Central memory CD8-positive, alpha-beta T cell (primary cell): Measurements from ENCODE around the gene CELF4.

Experiments
- ATAC-seq: fragments of 150-1000 bp; cut with Tn5 transposase; replicated peaks from 2 replicates; pipeline ENCODE4 v1.10.0; 2022; ENCODE audit warnings: mild to moderate bottlenecking, moderate FRiP score, moderate number of reproducible peaks; ENCODE audit not compliant: poor library complexity, severe bottlenecking; ENCODE audit errors: extremely low read depth
- DNase-seq, 2 donors: peaks; one replicate each; pipeline ENCODE4 v3.0.0; 2021; ENCODE audit warnings: low spot score in 2 of 2
- H3K27ac Mint-ChIP-seq: one replicate; pipeline ENCODE4 v1.8.0; 2022; ENCODE audit warnings: low read depth, mild to moderate bottlenecking, moderate library complexity, mixed read lengths
- H3K27me3 Mint-ChIP-seq: one replicate; pipeline ENCODE4 v1.8.0; 2022; ENCODE audit warnings: mixed read lengths
- H3K36me3 Mint-ChIP-seq: one replicate; pipeline ENCODE4 v1.8.0; 2022; ENCODE audit warnings: mild to moderate bottlenecking, moderate library complexity, mixed read lengths; ENCODE audit not compliant: insufficient read depth
- H3K4me1 Mint-ChIP-seq: one replicate; pipeline ENCODE4 v1.8.0; 2022; ENCODE audit warnings: mixed read lengths
- H3K4me3 Mint-ChIP-seq: one replicate; pipeline ENCODE4 v1.8.0; 2022; ENCODE audit warnings: mild to moderate bottlenecking, moderate library complexity, mixed read lengths
- H3K9me3 Mint-ChIP-seq: one replicate; pipeline ENCODE4 v1.8.0; 2022; ENCODE audit warnings: mixed read lengths

Gene CELF4

DNA sequence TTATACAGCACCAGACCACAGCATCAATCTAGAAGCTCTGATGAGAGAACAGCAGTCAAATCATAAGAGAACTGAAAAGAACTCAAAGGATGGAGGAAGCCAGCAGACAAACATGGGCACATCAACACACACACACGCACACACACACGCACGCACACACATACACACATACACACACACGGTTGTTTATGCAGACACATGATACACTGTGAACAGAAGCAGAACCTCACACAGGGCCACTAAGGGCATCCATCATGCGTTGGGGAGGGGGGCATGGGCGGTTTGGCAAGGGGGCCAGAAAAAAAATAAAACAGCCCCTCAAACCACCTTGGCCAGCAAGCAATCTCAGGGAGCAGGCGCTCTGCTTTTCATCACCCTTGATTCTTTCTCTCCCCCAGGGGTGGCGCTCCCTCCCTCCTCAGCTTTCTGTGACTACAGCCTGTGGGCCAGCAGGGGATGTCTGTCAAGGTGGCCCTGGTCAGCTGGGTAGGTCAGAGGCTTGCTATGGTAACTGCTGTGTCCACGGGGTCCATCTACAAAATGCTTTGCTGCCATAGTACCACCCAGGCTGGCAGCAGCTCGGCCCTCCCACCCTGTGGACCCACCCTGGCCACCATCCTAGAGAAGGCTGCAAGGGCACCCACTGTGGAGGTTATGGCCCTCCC is 318.0 kb downstream of the CELF4 start:
- no peaks in the 10 kb centered on the region for H3K9me3 Mint-ChIP-seq
- H3K36me3 Mint-ChIP-seq: no peaks in the 10 kb centered on the region
- peaks cover 75% of the 10 kb centered on the region for H3K27me3 Mint-ChIP-seq
- peaks cover 5% of the 10 kb centered on the region for H3K4me1 Mint-ChIP-seq
- H3K27ac Mint-ChIP-seq: no peak overlapping the region
- no peak for ATAC-seq
- H3K4me3 Mint-ChIP-seq: no peak overlapping the region
- no peak for DNase-seq

DNA sequence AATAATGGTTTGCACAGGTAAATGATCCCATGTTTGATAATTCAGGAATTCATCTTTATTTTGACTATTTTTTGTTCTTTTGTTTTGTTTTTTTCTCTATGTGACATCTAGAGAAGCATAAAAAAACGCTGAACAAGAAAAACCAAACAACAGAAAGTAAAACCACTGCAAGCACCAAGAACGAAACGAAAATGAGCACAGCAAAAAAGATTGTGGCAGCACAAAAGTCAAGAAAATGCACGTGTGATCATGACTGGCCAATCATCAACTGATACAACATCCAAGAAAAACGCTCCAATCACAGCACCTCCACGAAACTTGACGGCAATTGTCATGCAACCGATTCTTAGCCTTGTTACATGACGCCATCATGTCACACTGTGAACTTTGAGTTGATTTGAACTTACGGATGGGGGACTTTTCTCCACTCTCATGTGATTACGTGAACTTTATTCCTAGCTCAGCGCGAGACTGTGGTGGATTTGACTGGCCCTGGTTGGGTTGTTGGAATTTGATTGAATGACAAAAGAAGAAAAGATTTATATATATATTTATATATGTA is 318.7 kb downstream of the CELF4 start:
- Mint-ChIP-seq H3K4me3 (no peak overlapping the region), H3K36me3 (no peaks in the 10 kb centered on the region), H3K4me1 (peaks cover 5% of the 10 kb centered on the region), H3K27me3 (peaks cover 72% of the 10 kb centered on the region), H3K9me3 (no peaks in the 10 kb centered on the region), H3K27ac (no peak overlapping the region)
- ATAC-seq (no peak), DNase-seq (no peak)

DNA sequence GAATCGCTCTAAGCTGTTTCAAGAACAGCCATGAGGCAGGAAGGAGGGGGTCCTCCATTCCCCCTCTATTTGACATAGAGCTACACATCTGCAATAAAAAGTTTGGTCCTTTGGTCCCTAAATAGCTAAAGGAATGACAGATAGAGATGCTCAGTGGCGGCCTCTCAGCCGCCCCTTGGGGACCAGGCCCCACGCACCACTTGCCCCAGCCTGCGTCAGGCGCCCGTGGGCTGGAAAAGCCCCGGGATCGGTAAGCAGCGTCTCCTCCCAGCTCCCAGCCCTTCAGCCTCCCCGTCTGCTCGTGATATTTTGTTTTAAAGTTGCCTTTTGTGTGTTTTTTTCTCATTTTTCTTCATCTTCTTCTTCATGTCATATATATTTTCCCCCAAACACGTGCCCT is 321.0 kb downstream of the CELF4 start:
- Mint-ChIP-seq H3K4me1 (peaks cover 5% of the 10 kb centered on the region), H3K9me3 (no peaks in the 10 kb centered on the region), H3K4me3 (no peak overlapping the region), H3K36me3 (no peaks in the 10 kb centered on the region), H3K27ac (no peak overlapping the region), H3K27me3 (peaks cover 51% of the 10 kb centered on the region)
- DNase-seq: no peak
- ATAC-seq: no peak

DNA sequence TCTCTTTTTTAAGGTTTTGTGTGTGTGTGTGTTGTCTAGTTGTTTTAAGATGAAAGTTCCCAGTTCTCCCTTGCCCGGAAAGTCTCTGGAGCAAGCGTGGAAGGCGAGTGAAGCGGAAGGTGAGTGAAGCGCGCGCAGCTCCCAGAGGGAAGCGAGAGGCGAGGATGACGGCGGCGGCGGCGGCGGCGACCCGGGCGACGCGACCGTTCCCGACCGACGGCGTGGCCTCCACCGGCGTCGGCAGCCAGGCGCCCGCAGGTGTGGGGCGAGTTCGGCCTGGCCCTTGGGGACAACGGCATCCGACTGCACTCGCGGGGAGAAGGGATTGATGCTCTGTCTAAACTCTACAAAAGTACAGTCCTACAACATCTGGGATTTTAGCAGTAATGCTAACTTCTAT is 321.9 kb downstream of the CELF4 start:
- Mint-ChIP-seq H3K4me3 (no peak overlapping the region), H3K9me3 (no peaks in the 10 kb centered on the region), H3K36me3 (no peaks in the 10 kb centered on the region), H3K4me1 (peaks cover 5% of the 10 kb centered on the region), H3K27me3 (peaks cover 42% of the 10 kb centered on the region), H3K27ac (no peak overlapping the region)
- ATAC-seq (no peak), DNase-seq (no peak)

DNA sequence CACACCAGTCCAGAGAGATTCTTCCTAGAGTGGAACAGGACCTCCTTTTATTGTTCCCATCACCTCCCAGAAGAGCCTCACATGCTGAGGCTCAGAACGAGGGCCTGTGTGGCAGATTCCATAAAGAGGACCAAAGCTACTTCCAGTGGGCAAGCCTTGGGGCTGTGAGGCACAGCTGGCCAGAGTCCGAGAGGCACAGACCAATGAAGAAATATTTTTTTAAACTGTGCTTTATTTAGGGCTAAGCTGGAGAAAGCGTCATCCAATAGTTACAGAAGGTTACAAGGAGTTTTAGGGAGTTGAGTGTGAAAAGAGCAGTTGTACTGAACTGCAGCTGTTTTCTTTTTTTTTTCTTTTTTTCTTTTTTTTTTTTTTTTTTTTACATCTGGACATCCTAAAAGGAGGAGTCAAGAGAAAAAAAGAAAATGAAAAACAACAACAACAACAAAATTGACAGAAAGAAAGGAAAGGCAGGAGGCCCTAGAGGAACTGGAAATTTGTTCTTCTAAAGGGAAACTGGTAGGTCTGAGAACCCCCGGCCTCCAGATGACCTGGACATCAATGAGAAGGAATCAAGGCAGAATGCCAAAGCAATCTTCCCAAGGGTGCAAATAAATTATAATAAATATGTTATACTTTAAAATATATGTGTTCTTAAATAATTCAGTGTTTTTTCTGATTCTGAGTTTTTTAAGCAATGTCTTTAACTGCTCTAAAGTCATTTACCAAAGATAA is 322.6 kb downstream of the CELF4 start:
- Mint-ChIP-seq H3K4me1 (peaks cover 5% of the 10 kb centered on the region), H3K27ac (no peak overlapping the region), H3K9me3 (no peaks in the 10 kb centered on the region), H3K36me3 (no peaks in the 10 kb centered on the region), H3K4me3 (no peak overlapping the region), H3K27me3 (peaks cover 37% of the 10 kb centered on the region)
- DNase-seq: no peak
- ATAC-seq: no peak

DNA sequence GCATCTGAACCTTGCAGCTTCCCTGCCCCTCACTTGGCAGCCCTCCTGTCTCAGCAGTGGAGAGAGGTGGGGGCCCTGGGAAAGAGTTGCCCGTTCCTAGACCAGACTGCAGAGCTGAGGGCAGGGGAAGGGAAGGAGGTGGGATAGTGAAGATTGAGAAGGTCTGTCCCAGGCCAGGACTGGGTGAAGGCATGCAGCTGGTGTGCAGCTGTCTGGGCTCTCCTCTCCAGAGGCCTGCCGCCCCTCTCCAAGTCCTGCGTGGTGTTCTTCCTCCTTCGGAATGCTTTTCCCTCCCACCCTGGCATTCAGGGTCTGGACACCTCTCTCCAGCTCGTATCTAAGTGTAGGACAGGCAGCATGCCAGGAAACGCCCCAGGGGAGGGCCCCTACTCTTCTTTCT is 323.5 kb downstream of the CELF4 start:
- ATAC-seq: no peak
- Mint-ChIP-seq H3K27me3 (peaks cover 37% of the 10 kb centered on the region), H3K36me3 (no peaks in the 10 kb centered on the region), H3K9me3 (no peaks in the 10 kb centered on the region), H3K4me1 (peaks cover 5% of the 10 kb centered on the region), H3K4me3 (no peak overlapping the region), H3K27ac (no peak overlapping the region)
- no peak for DNase-seq

DNA sequence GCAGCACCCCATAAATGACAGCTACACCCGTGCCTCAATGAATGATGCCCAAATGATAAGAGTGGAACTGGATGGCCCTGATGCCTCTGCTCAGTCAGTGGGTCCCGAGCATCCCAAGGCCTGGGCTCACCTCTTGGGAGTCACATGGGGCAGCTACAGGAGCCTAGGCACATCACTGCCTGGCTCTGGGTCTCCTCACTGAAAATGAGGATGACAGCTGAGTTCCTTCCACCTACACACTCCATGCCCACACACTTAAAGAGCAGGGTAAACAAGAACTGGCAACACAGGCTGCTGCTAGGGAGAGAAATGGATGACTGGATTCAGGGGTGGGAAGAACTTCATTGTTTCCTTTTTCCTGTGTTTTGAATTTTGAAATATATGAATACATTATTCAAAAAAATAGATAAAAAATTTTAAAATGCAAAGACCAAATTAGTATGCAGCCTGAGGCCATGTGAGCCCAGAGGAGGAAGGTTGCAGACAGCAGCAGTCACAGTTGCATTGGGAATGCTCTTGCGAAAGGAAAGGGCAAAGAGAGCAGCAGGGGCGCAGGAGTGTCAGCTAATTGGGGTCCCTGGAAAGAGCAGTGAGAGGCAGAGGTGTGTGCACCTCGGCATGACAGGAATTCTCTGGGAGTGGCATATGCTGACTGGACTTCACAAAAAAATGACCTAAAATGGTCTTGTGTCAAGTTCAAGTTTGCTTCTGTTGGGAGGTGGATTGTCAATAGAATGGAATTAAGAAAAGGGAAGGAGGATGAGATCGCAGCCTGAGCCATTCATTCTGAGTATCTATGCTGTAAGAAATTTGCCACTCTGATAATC is 327.1 kb downstream of the CELF4 start:
- no peak overlapping the region for H3K4me3 Mint-ChIP-seq
- no peaks in the 10 kb centered on the region for H3K36me3 Mint-ChIP-seq
- H3K9me3 Mint-ChIP-seq: no peaks in the 10 kb centered on the region
- ATAC-seq: no peak
- no peak overlapping the region for H3K27ac Mint-ChIP-seq
- DNase-seq: no peak
- peaks cover 14% of the 10 kb centered on the region for H3K27me3 Mint-ChIP-seq
- H3K4me1 Mint-ChIP-seq: peaks cover 2% of the 10 kb centered on the region

DNA sequence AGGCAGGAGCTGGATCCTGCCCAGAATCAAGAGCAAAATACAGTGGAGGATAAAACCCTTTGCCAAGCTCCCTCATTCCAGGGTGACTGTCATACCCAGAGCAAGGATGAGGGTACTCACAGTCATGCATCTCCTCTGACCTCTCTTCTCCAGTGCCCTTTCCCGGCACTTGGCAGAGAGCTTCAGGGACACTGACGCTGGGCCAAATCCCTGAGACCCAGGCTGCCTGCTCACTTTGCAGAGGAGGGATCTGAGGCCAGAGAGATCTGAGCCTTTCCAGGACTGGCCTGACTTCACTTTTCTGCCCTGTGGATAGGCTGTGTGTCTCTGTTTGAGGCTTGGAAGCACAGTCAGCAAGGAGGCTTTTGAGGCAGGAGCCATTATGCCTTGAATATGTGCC is 330.0 kb downstream of the CELF4 start:
- DNase-seq: no peak
- Mint-ChIP-seq H3K4me1 (no peaks in the 10 kb centered on the region), H3K36me3 (no peaks in the 10 kb centered on the region), H3K27me3 (no peaks in the 10 kb centered on the region), H3K27ac (no peak overlapping the region), H3K4me3 (no peak overlapping the region), H3K9me3 (no peaks in the 10 kb centered on the region)
- no peak for ATAC-seq

DNA sequence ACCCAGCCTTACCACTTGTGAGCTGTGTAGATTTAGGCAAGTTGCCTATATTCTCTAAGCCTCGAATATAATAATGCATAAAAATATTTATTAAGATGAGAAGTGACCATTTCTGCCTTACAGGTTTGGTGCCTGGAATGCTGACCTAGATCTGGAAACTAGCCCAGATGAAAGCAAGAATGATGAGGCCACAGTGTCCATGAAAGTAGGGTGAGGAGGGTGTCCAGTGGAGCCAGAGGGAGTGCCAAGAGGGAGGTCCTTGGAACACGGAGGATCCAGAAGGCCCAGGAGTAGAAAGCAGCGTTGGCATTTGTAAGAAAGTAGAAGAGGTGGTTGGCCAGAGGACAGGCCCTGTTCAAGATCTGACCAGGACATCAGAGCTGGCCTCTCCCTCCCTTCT is 334.3 kb downstream of the CELF4 start:
- H3K4me3 Mint-ChIP-seq: no peak overlapping the region
- H3K9me3 Mint-ChIP-seq: no peaks in the 10 kb centered on the region
- H3K36me3 Mint-ChIP-seq: no peaks in the 10 kb centered on the region
- no peak overlapping the region for H3K27ac Mint-ChIP-seq
- DNase-seq (no peak), ATAC-seq (no peak)
- H3K27me3 Mint-ChIP-seq: no peaks in the 10 kb centered on the region
- H3K4me1 Mint-ChIP-seq: no peaks in the 10 kb centered on the region

DNA sequence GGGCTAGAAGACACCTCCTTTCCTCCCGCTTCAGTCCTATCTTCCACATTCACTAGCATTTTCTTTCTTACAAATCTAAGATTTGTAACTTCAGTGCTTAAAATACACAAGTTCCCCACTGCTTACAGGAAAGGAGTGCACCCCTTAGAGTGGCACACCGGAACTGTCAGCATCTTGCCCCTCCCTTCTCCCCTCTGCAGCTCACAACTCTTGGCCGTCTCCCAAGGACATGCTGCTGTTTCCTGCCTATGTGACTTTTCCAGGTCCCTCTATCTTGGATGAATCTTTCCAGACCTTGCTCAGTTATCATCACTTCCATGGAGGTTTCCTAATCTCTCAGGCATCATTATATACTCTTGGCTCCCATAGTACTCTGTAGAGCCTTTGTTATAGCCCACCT is 334.8 kb downstream of the CELF4 start:
- Mint-ChIP-seq H3K27ac (no peak overlapping the region), H3K4me3 (no peak overlapping the region), H3K4me1 (no peaks in the 10 kb centered on the region), H3K27me3 (no peaks in the 10 kb centered on the region), H3K9me3 (no peaks in the 10 kb centered on the region), H3K36me3 (no peaks in the 10 kb centered on the region)
- DNase-seq (no peak), ATAC-seq (no peak)

DNA sequence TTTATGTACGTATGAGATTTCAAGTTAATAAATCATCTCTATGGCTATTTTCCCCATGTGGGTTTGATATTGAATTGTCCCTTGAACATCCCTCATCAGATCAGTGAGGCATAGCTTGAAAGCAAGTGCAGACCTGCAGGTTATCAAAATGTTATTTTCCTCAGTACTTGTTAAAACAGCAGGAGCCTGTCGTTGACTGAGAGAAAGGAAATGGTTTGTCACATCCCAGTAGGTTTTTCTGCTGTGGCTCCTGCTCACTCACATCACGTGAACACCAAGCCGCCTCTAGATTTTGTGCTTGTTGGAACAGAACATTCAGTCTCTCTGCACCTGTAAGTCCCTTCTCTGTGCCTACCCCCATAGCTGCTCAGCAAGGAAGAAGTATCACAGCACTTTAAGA is 340.3 kb downstream of the CELF4 start:
- Mint-ChIP-seq H3K27ac (no peak overlapping the region), H3K4me3 (no peak overlapping the region), H3K4me1 (no peaks in the 10 kb centered on the region), H3K27me3 (no peaks in the 10 kb centered on the region), H3K9me3 (no peaks in the 10 kb centered on the region), H3K36me3 (peaks cover 3% of the 10 kb centered on the region)
- ATAC-seq: no peak
- DNase-seq: no peak

DNA sequence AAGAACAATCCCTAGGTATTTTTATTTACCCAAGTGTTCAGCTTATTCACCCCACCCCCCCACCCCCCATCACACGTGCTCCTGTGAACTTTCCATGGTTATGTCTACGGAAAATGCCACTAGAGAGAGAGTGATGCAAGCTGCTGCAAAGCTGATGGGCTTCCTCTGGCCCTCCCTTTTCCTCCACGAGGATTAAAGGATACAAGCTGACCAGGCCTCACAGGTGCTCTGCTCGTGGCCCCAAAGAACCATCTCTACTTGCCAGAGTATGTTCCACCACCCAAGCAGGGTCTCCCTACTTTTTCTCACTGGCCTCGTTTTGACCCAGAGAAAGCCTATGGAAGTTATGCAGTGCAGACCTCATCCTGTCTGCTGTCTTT is 342.6 kb downstream of the CELF4 start:
- DNase-seq (no peak), ATAC-seq (no peak)
- H3K27me3 Mint-ChIP-seq: no peaks in the 10 kb centered on the region
- peaks cover 3% of the 10 kb centered on the region for H3K36me3 Mint-ChIP-seq
- H3K4me1 Mint-ChIP-seq: peaks cover 8% of the 10 kb centered on the region
- H3K4me3 Mint-ChIP-seq: no peak overlapping the region
- no peaks in the 10 kb centered on the region for H3K9me3 Mint-ChIP-seq
- H3K27ac Mint-ChIP-seq: no peak overlapping the region
